Measurements from ENCODE around the gene NTF3.

Gene NTF3

GRCh38 chr12:5481645-5482044 is 49.7 kb downstream of the NTF3 start:
- H3K4me3 ChIP-seq (replicated peaks; ENCODE audit: low read depth, low read length) = no peak overlapping the region
- no peak for DNase-seq (ENCODE audit: extremely low read depth, low read depth)
- no peak for TF ChIP-seq CTCF (IDR thresholded peaks at IDR 0.05; ENCODE audit: low read depth, low read length, missing control alignments)

GRCh38 chr12:5484426-5484825 is 52.5 kb downstream of the NTF3 start:
- no peak for TF ChIP-seq CTCF (IDR thresholded peaks at IDR 0.05; ENCODE audit: low read depth, low read length, missing control alignments)
- H3K4me3 ChIP-seq (replicated peaks; ENCODE audit: low read depth, low read length) = no peak overlapping the region
- no peak for DNase-seq (ENCODE audit: extremely low read depth, low read depth)

GRCh38 chr12:5485454-5485853 is 53.5 kb downstream of the NTF3 start:
- DNase-seq (ENCODE audit: extremely low read depth, low read depth) = no peak
- no peak for TF ChIP-seq CTCF (IDR thresholded peaks at IDR 0.05; ENCODE audit: low read depth, low read length, missing control alignments)
- H3K4me3 ChIP-seq (replicated peaks; ENCODE audit: low read depth, low read length) = no peak overlapping the region

GRCh38 chr12:5487076-5487475 is 55.2 kb downstream of the NTF3 start:
- no peak for TF ChIP-seq CTCF (IDR thresholded peaks at IDR 0.05; ENCODE audit: low read depth, low read length, missing control alignments)
- H3K4me3 ChIP-seq (replicated peaks; ENCODE audit: low read depth, low read length) = no peak overlapping the region
- no peak for DNase-seq (ENCODE audit: extremely low read depth, low read depth)

DNA sequence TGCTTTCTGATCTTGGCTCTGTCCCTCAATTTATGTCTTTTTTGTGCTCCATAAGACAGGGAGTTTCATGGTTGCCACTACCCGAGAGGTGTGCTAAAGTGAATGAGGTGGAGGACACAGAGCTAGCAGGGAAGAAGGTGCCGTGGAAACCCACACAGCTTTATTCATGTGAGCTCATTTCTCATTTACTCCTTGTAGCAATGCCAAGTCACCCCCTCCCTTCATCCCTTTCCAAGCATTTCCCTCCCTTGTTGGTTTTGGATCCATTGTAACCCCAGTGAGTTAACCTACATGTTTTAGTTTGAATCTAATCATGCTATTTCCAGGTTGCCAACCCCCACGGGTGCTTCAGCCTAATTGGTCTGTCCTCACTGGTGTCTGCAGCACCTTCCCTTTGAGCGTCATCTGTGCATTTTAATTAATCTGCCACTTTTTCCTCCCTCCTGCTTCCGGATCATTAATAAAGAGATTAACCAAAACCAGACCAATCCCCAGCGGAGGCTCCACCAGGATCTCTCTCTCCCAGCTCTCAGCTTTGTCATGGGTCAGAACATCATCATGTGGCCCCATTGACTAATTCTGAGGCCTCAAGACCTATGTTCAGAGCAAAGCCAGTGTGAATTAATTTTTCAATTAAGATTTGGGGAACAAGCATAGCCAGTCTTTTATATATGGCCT is 56.2 kb downstream of the NTF3 start:
- no peak for DNase-seq (ENCODE audit: extremely low read depth, low read depth)
- TF ChIP-seq CTCF (IDR thresholded peaks at IDR 0.05; ENCODE audit: low read depth, low read length, missing control alignments) = no peak
- no peak overlapping the region for H3K4me3 ChIP-seq (replicated peaks; ENCODE audit: low read depth, low read length)

DNA sequence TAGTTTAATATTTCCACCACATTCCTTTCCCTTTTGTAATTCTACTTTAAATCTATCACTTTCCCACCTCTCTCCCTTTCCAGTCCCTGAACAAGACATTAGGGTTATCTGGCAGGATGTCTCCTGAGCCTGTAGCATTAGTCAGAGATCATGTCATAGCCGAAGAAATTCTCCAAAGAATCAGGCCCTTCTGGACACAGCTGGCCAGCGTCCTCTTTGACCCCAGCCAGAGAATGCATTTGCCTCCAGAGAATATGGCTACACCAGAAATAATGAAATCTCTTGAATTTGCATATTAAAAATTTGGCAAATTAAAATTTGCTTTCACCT is 56.7 kb downstream of the NTF3 start:
- no peak for DNase-seq (ENCODE audit: extremely low read depth, low read depth)
- H3K4me3 ChIP-seq (replicated peaks; ENCODE audit: low read depth, low read length) = no peak overlapping the region
- no peak for TF ChIP-seq CTCF (IDR thresholded peaks at IDR 0.05; ENCODE audit: low read depth, low read length, missing control alignments)

DNA sequence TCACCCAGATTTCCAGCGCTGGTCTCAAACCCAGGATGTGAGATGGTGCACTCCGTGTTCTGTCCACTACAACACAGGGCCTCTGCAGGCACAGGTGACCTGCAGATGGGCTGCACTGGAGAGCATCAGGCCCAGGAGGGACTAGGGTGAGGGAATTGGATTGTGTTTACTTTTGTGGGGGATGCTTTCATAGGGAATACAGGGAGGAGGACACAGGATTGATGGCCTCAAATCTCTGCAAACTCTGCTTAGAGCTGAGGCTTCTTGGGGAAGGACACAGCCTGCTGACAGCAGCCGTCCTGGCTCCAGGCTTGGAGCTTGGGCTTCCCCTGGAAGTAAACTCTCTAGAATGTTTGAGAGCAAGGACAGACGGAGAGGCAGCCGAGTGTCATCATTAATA is 57.1 kb downstream of the NTF3 start:
- no peak for DNase-seq (ENCODE audit: extremely low read depth, low read depth)
- H3K4me3 ChIP-seq (replicated peaks; ENCODE audit: low read depth, low read length) = no peak overlapping the region
- TF ChIP-seq CTCF (IDR thresholded peaks at IDR 0.05; ENCODE audit: low read depth, low read length, missing control alignments) = no peak

Data from HFF-Myc (cell line).